IMR-90 (cell line): ENCODE results near the gene ENOX1.

Experiments used
- POLR2A ChIP-seq: IDR thresholded peaks from 2 replicates; pipeline ENCODE4 v1.6.1; 2012; ENCODE audit warnings: mild to moderate bottlenecking, low read depth, low read length
- RFX5 ChIP-seq: IDR thresholded peaks from 2 replicates; pipeline ENCODE4 v1.8.0; 2012; ENCODE audit warnings: low read depth, mild to moderate bottlenecking, low read length, moderate library complexity
- TF ChIP-seq, protein P1 (sequence below): conservative IDR thresholded peaks from 2 replicates; pipeline ENCODE4 v1.5.1; 2012; ENCODE audit warnings: mild to moderate bottlenecking, low read depth, low read length, improper control_type of control experiment

DNA sequence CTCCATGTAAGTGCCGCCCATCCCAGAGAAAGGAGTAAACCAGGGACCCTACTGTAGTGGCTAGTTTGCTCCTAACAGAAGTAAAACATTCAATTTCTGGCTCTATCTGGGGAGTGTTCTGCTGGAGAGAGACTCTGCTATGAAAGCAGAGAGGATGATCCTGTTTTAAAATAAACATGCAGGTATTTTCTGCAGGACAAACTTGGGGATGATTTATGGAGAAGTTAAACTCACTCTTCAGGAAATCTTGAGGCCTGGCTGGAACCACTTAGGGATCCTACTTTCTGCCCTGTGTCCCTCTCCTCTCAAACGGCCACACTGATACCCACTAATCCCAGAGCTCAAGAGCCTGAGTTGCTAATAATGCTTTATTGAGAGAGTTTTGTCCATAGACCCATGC, 482.3 kb downstream of the ENOX1 start:
- no peak for TF ChIP-seq RFX5
- TF ChIP-seq, protein P1, sequence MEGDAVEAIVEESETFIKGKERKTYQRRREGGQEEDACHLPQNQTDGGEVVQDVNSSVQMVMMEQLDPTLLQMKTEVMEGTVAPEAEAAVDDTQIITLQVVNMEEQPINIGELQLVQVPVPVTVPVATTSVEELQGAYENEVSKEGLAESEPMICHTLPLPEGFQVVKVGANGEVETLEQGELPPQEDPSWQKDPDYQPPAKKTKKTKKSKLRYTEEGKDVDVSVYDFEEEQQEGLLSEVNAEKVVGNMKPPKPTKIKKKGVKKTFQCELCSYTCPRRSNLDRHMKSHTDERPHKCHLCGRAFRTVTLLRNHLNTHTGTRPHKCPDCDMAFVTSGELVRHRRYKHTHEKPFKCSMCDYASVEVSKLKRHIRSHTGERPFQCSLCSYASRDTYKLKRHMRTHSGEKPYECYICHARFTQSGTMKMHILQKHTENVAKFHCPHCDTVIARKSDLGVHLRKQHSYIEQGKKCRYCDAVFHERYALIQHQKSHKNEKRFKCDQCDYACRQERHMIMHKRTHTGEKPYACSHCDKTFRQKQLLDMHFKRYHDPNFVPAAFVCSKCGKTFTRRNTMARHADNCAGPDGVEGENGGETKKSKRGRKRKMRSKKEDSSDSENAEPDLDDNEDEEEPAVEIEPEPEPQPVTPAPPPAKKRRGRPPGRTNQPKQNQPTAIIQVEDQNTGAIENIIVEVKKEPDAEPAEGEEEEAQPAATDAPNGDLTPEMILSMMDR = no peak
- no peak for TF ChIP-seq POLR2A
